ENCODE results near the gene TRIM2.

TRIM2 gene

GRCh38 chr4:153169776-153170175 lies 34.5 kb upstream of the TRIM2 start:
- H3K4me3 ChIP-seq (ENCODE audit: low read depth, low read length), result no peak overlapping the region
- no peak for TF ChIP-seq CTCF (IDR thresholded peaks at IDR 0.05)

GRCh38 chr4:153170407-153170806 lies 33.8 kb upstream of the TRIM2 start:
- no peak overlapping the region for H3K9ac ChIP-seq

More at GRCh38 chr4:153169776-153170175, 34.5 kb upstream of the TRIM2 start:
- H3K36me3 ChIP-seq (ENCODE audit: control insufficient read depth, insufficient read depth, low read length), result no peaks in the 10 kb centered on the region
- no peak overlapping the region for H3K27ac ChIP-seq
- no peak overlapping the region for H3K9ac ChIP-seq
- no peak overlapping the region for H3K4me2 ChIP-seq (ENCODE audit: low read length)
- no peaks in the 10 kb centered on the region for H3K27me3 ChIP-seq (ENCODE audit: control insufficient read depth, insufficient read depth, low read length)
- H2AFZ ChIP-seq, result no peak overlapping the region
- H3K9me3 ChIP-seq (ENCODE audit: control insufficient read depth, low read length), result no peaks in the 10 kb centered on the region
- H3K79me2 ChIP-seq, result no peaks in the 10 kb centered on the region
- no peaks in the 10 kb centered on the region for H3K4me1 ChIP-seq

GRCh38 chr4:153174821-153175567 lies 29.2 kb upstream of the TRIM2 start:
- Histone ChIP-seq H3K4me1 (no peaks in the 10 kb centered on the region), H3K79me2 (no peaks in the 10 kb centered on the region), H3K27ac (no peak overlapping the region), H3K4me3 (ENCODE audit: low read depth, low read length) (no peak overlapping the region), H3K4me2 (ENCODE audit: low read length) (no peak overlapping the region), H3K27me3 (ENCODE audit: control insufficient read depth, insufficient read depth, low read length) (no peaks in the 10 kb centered on the region), H3K9ac (no peak overlapping the region), H2AFZ (no peak overlapping the region), H3K9me3 (ENCODE audit: control insufficient read depth, low read length) (no peaks in the 10 kb centered on the region), H3K36me3 (ENCODE audit: control insufficient read depth, insufficient read depth, low read length) (no peaks in the 10 kb centered on the region)
- TF ChIP-seq CTCF (IDR thresholded peaks at IDR 0.05), result no peak

More at GRCh38 chr4:153170407-153170806, 33.8 kb upstream of the TRIM2 start:
- Histone ChIP-seq H3K27me3 (ENCODE audit: control insufficient read depth, insufficient read depth, low read length) (no peaks in the 10 kb centered on the region), H3K79me2 (no peaks in the 10 kb centered on the region), H3K27ac (no peak overlapping the region), H2AFZ (no peak overlapping the region), H3K9me3 (ENCODE audit: control insufficient read depth, low read length) (no peaks in the 10 kb centered on the region), H3K36me3 (ENCODE audit: control insufficient read depth, insufficient read depth, low read length) (no peaks in the 10 kb centered on the region), H3K4me2 (ENCODE audit: low read length) (no peak overlapping the region), H3K4me1 (no peaks in the 10 kb centered on the region), H3K4me3 (ENCODE audit: low read depth, low read length) (no peak overlapping the region)
- no peak for TF ChIP-seq CTCF (IDR thresholded peaks at IDR 0.05)

- Histone ChIP-seq H3K9ac (no peak overlapping the region), H2AFZ (no peak overlapping the region), H3K79me2 (no peaks in the 10 kb centered on the region), H3K9me3 (ENCODE audit: control insufficient read depth, low read length) (no peaks in the 10 kb centered on the region), H3K27me3 (ENCODE audit: control insufficient read depth, insufficient read depth, low read length) (no peaks in the 10 kb centered on the region), H3K27ac (no peak overlapping the region), H3K4me1 (no peaks in the 10 kb centered on the region), H3K4me2 (ENCODE audit: low read length) (no peak overlapping the region), H3K4me3 (ENCODE audit: low read depth, low read length) (no peak overlapping the region), H3K36me3 (ENCODE audit: control insufficient read depth, insufficient read depth, low read length) (no peaks in the 10 kb centered on the region)
- TF ChIP-seq CTCF (IDR thresholded peaks at IDR 0.05), result no peak
Observed at GRCh38 chr4:153176938-153177337, 27.3 kb upstream of the TRIM2 start.

GRCh38 chr4:153177841-153178240 lies 26.4 kb upstream of the TRIM2 start:
- Histone ChIP-seq H3K36me3 (ENCODE audit: control insufficient read depth, insufficient read depth, low read length) (no peaks in the 10 kb centered on the region), H3K4me3 (ENCODE audit: low read depth, low read length) (no peak overlapping the region), H3K79me2 (no peaks in the 10 kb centered on the region), H3K4me2 (ENCODE audit: low read length) (no peak overlapping the region), H3K27ac (no peak overlapping the region), H3K9me3 (ENCODE audit: control insufficient read depth, low read length) (no peaks in the 10 kb centered on the region), H3K9ac (no peak overlapping the region), H3K27me3 (ENCODE audit: control insufficient read depth, insufficient read depth, low read length) (no peaks in the 10 kb centered on the region), H3K4me1 (no peaks in the 10 kb centered on the region), H2AFZ (no peak overlapping the region)
- no peak for TF ChIP-seq CTCF (IDR thresholded peaks at IDR 0.05)
